B cell (primary cell): ENCODE measurements around the gene ZNF304.

ENCODE experiments used
- CTCF ChIP-seq: fragments of 200-600 bp; IDR thresholded peaks from one replicate; pipeline ENCODE4 v1.8.0; 2022; ENCODE audit warnings: antibody characterized with exemption, mild to moderate bottlenecking
- EZH2 ChIP-seq: IDR thresholded peaks from 2 replicates; pipeline ENCODE4 v1.6.1; 2012; ENCODE audit warnings: borderline replicate concordance, low read depth, mild to moderate bottlenecking, moderate library complexity, low read length; ENCODE audit not compliant: insufficient read depth, poor library complexity, severe bottlenecking

- no peak for TF ChIP-seq EZH2
- TF ChIP-seq CTCF = no peak
Observed at GRCh38 chr19:57314146-57314545, 36.9 kb upstream of the ZNF304 start.
